Activated naive CD4-positive, alpha-beta T cell treated with anti-CD3 and anti-CD28 coated beads, Interleukin-2, amount 50 U/mL, for 24 hours (primary cell): ENCODE measurements around the gene LLCFC1.

Experiments used
- H3K27ac Mint-ChIP-seq: one replicate; pipeline ENCODE4 v1.8.0; 2021; ENCODE audit warnings: mild to moderate bottlenecking, mixed read lengths
- H3K27me3 Mint-ChIP-seq: one replicate; pipeline ENCODE4 v1.8.0; 2021; ENCODE audit warnings: mixed read lengths
- H3K36me3 Mint-ChIP-seq: one replicate; pipeline ENCODE4 v1.8.0; 2021; ENCODE audit warnings: mixed read lengths
- H3K4me1 Mint-ChIP-seq: one replicate; pipeline ENCODE4 v1.8.0; 2021; ENCODE audit warnings: mixed read lengths
- H3K4me3 Mint-ChIP-seq: one replicate; pipeline ENCODE4 v1.8.0; 2021; ENCODE audit warnings: mild to moderate bottlenecking, mixed read lengths
- H3K9me3 Mint-ChIP-seq: one replicate; pipeline ENCODE4 v1.8.0; 2021; ENCODE audit warnings: mixed read lengths

Gene LLCFC1

DNA sequence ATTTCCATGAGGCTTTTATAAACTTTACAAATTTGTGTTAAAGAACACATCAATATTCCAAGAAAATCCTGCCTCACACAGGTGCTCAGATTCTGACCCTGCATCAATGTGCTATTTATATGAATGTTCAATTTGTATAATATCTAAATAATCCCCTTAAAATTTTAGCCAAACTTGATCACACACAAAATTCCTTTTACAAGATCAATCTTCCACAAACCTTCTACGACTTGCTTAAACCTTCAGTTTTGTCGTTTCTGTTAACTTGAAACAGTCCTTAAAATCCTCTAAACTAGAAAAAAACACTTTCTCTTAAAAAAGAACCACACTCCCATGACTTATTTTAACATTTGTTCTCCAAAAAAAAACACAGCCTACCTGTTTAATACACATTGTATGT is 33.5 kb upstream of the LLCFC1 start:
- Mint-ChIP-seq H3K4me1 (no peaks in the 10 kb centered on the region), H3K27me3 (peaks cover 9% of the 10 kb centered on the region), H3K4me3 (no peak overlapping the region)

DNA sequence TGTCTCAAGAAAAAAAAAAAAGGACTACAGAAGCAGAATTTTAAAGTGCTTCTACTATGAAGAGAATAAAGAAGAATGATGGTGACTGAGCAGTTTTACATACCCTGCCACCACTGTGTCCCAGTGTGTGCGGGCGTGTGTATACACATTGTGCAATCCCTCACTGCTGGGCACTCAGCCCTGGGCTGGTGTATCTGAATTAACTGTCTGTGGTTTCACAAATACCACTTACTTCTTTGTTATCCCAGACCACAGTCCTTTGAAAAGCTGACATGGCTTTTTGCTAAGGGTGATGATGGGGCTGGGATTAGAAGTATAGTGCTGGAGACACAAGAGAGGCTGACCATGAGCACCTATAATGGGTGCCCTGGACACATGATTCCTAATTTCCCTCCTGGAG is 32.6 kb upstream of the LLCFC1 start:
- Mint-ChIP-seq H3K27me3 (peaks cover 9% of the 10 kb centered on the region), H3K36me3 (no peaks in the 10 kb centered on the region), H3K27ac (no peak overlapping the region), H3K9me3 (no peaks in the 10 kb centered on the region), H3K4me3 (no peak overlapping the region), H3K4me1 (no peaks in the 10 kb centered on the region)

More for the DNA sequence above, 33.5 kb upstream of the LLCFC1 start:
- Mint-ChIP-seq H3K36me3 (no peaks in the 10 kb centered on the region), H3K27ac (no peak overlapping the region), H3K9me3 (no peaks in the 10 kb centered on the region)

DNA sequence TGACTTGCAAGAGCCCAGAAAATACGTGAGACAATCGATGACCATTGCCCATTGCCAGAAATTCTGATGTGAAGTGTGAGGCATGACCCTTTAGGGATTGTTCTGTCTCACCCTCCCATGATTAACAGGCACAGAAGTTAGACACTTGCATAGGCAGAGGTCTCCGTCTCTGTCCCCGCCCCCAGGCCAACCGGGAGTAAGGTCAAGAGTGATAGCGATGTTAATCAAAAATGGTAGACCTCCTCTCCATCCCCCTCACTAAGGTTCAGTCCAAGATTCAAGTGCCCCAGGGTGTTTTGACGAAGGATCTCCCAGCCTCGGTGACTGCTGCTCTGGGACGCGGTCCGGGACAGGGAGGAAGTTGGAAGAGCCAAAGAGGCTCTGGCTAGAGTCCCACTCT is 31.0 kb upstream of the LLCFC1 start:
- H3K27ac Mint-ChIP-seq, result no peak overlapping the region
- H3K4me1 Mint-ChIP-seq, result no peaks in the 10 kb centered on the region
- H3K27me3 Mint-ChIP-seq, result peaks cover 9% of the 10 kb centered on the region

DNA sequence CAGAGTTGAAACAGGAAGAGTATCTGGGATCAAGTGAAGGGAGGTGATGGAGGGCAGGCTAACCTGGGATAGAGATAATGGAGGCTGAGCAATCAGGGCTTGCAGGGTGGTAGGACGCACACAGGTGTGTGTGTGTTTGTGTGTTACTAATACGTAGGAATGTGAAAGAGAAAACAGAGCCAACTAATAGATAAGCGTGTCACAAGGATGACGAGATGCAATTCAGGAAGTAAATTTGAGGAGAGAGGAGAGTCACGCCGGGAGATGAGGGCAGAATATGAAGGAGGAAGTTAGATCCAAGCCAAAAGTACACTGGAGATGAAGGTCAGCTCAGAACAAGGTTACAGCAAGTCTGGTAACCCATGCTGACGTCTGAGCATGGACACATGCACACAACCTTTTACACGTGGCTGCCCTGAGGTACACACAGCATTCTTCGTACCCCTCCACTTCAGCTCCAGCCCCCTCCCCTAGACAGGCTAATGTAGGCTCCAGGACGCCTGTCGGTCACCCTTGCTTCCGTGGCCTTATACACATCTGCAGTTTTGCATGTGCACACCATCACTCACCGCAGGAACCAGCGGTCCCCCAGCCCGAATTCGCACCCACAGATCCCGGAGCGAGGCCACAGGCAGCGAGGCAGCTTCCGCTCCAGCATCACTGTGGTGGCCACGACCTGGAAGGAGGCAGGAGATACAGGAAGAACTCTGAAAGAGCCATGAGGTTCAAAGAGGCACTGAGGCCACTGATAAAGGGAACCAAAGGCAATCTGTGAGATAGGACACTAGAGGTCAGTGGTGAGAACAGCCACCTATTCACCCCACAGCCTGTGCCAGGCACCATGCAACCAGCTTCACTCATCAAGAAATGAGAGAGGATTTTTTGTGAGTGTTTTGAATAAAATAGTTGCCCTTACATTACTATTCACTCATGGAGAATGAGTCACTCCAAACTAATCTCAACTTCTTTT is 30.1 kb upstream of the LLCFC1 start:
- Mint-ChIP-seq H3K4me1 (no peaks in the 10 kb centered on the region), H3K9me3 (no peaks in the 10 kb centered on the region), H3K27ac (no peak overlapping the region), H3K4me3 (no peak overlapping the region), H3K36me3 (no peaks in the 10 kb centered on the region), H3K27me3 (peaks cover 9% of the 10 kb centered on the region)

More for the DNA sequence above, 31.0 kb upstream of the LLCFC1 start:
- Mint-ChIP-seq H3K36me3 (no peaks in the 10 kb centered on the region), H3K4me3 (no peak overlapping the region), H3K9me3 (no peaks in the 10 kb centered on the region)

DNA sequence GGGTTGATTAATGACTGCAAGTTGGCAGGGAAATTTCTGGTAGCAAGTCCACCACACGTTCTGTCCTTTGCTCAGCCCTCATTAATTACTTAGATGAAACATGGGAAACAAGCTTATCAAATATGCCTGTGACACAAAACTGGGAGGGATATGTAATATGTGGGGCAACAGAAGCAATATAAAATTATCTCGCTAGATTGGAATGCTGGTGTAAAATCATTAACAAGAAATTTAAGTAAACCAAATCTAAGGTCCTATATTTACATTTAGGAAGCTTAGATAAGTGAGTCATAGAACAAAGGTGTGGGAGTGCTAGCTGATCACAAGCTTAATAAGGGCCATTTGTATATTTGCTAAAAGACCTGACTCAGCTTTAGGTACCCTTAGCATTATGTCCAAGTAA is 29.3 kb upstream of the LLCFC1 start:
- Mint-ChIP-seq H3K27me3 (peaks cover 11% of the 10 kb centered on the region), H3K27ac (no peak overlapping the region), H3K4me1 (no peaks in the 10 kb centered on the region), H3K4me3 (no peak overlapping the region), H3K9me3 (no peaks in the 10 kb centered on the region), H3K36me3 (no peaks in the 10 kb centered on the region)

DNA sequence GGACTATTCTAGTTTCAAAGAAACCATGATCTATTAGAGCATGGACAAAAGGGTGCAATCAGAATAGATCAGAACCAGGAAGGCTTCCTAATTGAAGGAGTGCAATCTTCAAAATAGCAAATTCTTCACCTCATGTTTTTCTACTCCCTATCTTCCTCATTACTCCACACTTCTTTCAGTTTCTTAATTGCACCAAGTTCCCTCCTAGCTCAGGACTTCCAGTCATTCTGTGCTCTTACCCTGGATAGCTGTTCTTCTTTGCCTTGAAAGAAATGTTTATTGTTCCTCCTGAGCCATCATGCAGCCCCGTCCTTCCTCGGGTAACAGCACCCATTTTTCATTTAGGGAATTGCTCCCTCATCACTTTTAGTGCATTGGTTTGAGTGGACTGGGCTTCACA is 28.8 kb upstream of the LLCFC1 start:
- Mint-ChIP-seq H3K27ac (no peak overlapping the region), H3K4me3 (no peak overlapping the region), H3K36me3 (no peaks in the 10 kb centered on the region), H3K9me3 (no peaks in the 10 kb centered on the region), H3K4me1 (no peaks in the 10 kb centered on the region), H3K27me3 (peaks cover 11% of the 10 kb centered on the region)

DNA sequence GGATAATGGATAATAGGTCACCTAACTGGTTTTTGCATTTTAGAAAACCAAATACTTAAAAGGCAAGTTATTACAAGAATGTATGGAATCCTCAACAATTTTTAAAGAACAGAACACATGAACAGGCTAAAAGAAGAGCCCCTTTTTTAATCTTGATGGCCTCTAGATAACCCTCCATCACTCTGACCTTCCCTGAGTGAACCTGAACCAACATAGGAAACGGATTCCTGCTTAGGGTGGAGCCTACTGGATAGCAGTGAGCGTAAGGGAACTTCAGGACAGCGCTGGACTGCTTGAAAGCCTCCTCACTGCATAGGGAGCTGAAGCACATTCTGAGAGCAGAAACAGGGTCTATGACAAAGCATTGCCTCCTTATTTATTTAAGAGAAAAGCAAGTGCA is 26.2 kb upstream of the LLCFC1 start:
- H3K9me3 Mint-ChIP-seq, result no peaks in the 10 kb centered on the region
- H3K27ac Mint-ChIP-seq, result no peak overlapping the region
- no peaks in the 10 kb centered on the region for H3K4me1 Mint-ChIP-seq
- peaks cover 7% of the 10 kb centered on the region for H3K27me3 Mint-ChIP-seq
- no peaks in the 10 kb centered on the region for H3K36me3 Mint-ChIP-seq
- H3K4me3 Mint-ChIP-seq, result no peak overlapping the region

DNA sequence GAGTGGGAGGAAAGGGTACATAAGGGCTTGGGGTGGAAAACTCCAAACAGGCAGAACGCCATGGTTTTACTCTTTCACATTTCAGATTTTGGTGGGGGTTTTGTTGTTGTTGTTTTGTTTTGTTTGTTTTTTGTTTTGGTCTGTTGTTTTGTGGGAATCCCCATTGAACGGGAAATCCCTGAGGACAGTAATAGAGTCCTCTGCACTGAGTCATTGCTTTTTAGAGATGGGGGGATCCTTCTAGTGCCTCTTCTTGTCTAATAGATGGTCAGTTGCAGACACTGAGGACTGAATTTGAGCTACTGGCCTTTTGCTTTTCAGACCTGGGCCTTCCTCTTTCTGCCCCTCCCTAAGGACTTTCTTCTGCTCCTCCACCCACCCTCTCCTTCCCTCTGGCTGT is 25.7 kb upstream of the LLCFC1 start:
- Mint-ChIP-seq H3K4me3 (no peak overlapping the region), H3K27ac (no peak overlapping the region), H3K9me3 (no peaks in the 10 kb centered on the region), H3K36me3 (no peaks in the 10 kb centered on the region), H3K4me1 (no peaks in the 10 kb centered on the region), H3K27me3 (peaks cover 7% of the 10 kb centered on the region)

DNA sequence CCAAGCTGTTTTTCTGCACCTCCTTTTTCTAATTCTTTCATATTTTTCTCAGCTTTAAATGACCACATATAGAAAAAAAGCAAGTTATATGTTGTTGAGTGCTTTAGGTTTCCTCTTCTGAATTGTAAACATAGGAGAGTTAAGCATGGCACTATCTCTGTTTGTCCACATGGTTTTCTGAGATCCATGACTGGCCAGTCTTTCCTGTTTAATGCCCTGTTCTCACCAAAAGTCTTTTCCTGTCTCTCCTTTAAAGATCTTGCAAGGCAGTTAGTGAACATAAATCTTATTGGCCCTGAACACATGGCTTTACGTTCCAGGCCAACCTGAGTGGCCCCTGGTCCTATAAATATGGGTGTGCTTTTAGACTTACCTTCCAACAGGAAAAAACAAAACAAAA is 25.2 kb upstream of the LLCFC1 start:
- Mint-ChIP-seq H3K9me3 (no peaks in the 10 kb centered on the region), H3K27me3 (peaks cover 7% of the 10 kb centered on the region), H3K36me3 (no peaks in the 10 kb centered on the region), H3K4me3 (no peak overlapping the region), H3K4me1 (no peaks in the 10 kb centered on the region), H3K27ac (no peak overlapping the region)

DNA sequence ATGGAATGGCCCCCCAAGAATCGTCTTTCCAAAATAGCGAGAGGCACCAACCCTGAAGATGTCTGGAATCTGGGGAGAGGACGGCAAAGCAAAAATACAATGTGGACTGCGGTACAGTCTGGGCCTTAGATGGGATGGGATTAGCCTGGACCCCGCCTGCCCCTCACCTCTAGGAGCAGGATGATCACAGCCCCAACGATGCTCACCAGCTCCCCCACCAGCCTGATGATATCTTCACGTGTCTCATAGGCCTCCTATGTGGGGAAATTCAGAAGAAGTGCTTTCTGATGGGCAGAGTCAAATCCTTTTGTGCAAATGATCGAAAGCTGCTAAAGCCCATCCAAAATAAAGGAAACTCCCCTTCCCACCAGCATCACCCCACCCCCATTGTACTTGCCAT is 24.0 kb upstream of the LLCFC1 start:
- H3K27ac Mint-ChIP-seq, result no peak overlapping the region
- no peaks in the 10 kb centered on the region for H3K4me1 Mint-ChIP-seq
- no peaks in the 10 kb centered on the region for H3K36me3 Mint-ChIP-seq
- no peak overlapping the region for H3K4me3 Mint-ChIP-seq
- H3K27me3 Mint-ChIP-seq, result peaks cover 4% of the 10 kb centered on the region
- H3K9me3 Mint-ChIP-seq, result no peaks in the 10 kb centered on the region

DNA sequence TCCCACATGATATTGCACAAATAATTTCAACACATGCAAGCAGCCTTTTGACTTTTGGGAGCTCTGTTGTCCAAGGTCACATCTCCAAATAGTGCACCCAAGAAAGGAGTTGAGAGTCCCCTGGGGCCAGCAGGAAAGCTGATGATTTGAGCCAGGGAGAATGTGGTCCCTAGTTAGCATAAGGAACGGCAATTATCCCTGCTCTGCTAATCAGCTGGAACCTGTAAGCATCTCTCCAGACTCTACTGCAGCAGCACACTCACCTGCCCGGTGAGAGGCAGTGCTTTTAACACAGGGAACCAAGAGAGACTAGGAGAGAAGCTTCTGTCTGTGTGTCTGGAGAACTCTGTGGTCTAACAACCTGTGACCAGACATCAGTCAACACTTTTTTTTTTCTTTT is 22.8 kb upstream of the LLCFC1 start:
- H3K27me3 Mint-ChIP-seq, result peaks cover 4% of the 10 kb centered on the region
- H3K4me1 Mint-ChIP-seq, result no peaks in the 10 kb centered on the region
- H3K27ac Mint-ChIP-seq, result no peak overlapping the region
- H3K9me3 Mint-ChIP-seq, result no peaks in the 10 kb centered on the region
- H3K36me3 Mint-ChIP-seq, result no peaks in the 10 kb centered on the region
- no peak overlapping the region for H3K4me3 Mint-ChIP-seq

DNA sequence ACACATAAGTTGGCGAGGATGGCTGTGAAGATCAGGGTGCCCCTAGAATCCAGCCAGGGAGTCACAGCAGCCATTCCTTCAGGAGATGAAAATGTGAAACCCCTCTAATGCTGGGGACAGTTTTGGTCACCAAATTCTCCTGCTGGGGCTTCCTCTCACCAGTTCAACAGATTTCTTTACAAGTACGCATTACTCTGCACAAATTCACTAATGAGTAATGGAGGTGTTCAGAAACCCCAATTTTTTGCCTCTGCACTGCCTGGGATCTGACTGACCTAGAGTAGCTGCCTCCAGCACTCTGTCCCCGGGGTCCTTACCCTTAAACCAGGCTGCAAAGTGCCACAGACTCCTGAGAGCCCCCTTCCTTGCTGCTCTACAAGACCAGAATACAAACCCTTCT is 21.8 kb upstream of the LLCFC1 start:
- Mint-ChIP-seq H3K4me1 (no peaks in the 10 kb centered on the region), H3K9me3 (no peaks in the 10 kb centered on the region), H3K36me3 (no peaks in the 10 kb centered on the region), H3K27me3 (peaks cover 8% of the 10 kb centered on the region), H3K4me3 (no peak overlapping the region), H3K27ac (no peak overlapping the region)

DNA sequence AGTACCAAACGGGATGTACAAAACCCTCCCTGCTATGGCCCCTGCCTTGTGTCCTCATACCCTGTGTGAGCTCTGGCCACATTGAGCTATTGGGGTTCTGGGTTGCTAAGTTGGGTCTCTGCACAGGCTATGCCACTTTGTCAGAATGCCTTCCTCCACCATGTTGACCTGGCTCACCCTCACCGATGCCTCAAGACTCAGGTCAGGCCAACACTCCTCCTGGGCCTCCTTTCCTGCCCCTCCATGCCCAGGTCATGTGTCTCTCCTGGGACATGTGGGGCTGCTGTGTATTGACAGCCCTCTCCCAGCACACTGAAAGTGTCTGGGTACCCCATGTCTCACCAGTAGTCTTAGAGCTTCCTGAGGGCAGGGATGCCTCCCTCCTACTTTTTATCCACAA is 20.4 kb upstream of the LLCFC1 start:
- no peaks in the 10 kb centered on the region for H3K4me1 Mint-ChIP-seq
- peaks cover 8% of the 10 kb centered on the region for H3K27me3 Mint-ChIP-seq
- no peaks in the 10 kb centered on the region for H3K9me3 Mint-ChIP-seq
- no peak overlapping the region for H3K4me3 Mint-ChIP-seq
- no peak overlapping the region for H3K27ac Mint-ChIP-seq
- no peaks in the 10 kb centered on the region for H3K36me3 Mint-ChIP-seq

DNA sequence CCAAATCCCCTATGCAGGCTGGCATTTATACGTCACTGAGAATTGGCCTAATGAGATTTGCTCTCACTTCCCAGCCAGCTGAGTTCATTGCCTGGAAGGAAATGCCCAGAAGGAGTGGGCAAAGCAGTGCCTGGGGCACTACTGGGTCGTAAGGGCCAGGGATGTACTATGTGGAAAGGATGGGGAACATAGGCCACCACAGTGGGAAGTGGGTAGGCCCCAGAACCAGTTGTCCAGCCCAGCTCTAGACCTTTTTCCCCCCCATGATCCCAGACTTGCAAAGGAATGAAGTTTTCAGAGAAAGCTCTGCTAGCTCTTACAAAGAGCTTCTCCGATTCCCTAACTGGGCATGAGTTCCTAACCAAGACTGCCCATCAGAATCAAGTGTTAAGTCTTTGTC is 19.6 kb upstream of the LLCFC1 start:
- H3K36me3 Mint-ChIP-seq, result no peaks in the 10 kb centered on the region
- no peak overlapping the region for H3K27ac Mint-ChIP-seq
- H3K4me3 Mint-ChIP-seq, result no peak overlapping the region
- H3K4me1 Mint-ChIP-seq, result no peaks in the 10 kb centered on the region
- H3K27me3 Mint-ChIP-seq, result peaks cover 6% of the 10 kb centered on the region
- H3K9me3 Mint-ChIP-seq, result no peaks in the 10 kb centered on the region

DNA sequence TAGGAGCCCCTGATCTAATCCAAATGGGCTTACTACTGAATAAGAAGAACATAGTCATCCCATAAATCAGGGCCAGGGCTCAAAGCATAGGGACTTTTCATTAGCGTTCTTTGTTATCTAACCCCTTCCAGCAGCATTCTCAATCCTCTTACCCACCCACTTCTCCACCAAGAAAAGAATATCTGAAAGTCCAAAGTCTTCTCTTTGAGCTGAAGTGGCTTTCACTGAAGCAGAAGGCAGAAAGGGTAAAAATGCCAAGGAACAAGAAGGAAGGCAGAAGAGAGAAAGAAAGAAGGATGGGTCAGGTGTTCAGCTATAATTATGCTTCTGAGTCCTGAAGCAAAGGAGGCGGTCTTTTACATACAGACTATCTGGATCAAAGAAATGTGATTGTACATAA is 15.9 kb upstream of the LLCFC1 start:
- Mint-ChIP-seq H3K36me3 (no peaks in the 10 kb centered on the region), H3K27me3 (peaks cover 4% of the 10 kb centered on the region), H3K4me1 (no peaks in the 10 kb centered on the region), H3K4me3 (no peak overlapping the region), H3K9me3 (no peaks in the 10 kb centered on the region), H3K27ac (no peak overlapping the region)

DNA sequence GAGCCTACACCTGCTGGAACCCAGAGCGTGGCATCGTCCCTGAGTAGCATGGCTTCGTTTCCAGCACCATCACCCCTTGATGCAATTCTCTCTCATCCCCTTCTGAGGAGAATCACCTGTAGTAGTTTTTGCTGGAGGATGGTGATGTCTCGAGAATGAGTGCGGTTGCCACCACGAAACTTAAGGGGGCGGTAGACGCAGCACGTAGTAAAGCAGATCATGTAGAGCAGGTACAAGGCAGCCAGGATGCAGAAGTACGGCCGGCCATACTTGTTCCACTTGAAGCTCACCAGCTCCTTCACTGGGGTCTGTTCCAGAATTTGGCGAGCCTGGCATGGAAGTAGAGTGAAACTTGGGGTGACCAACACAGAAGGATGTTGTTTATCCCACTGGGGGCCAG is 13.9 kb upstream of the LLCFC1 start:
- Mint-ChIP-seq H3K9me3 (no peaks in the 10 kb centered on the region), H3K4me1 (no peaks in the 10 kb centered on the region), H3K27ac (no peak overlapping the region), H3K27me3 (peaks cover 4% of the 10 kb centered on the region), H3K36me3 (no peaks in the 10 kb centered on the region), H3K4me3 (no peak overlapping the region)
